ENCODE results near the gene DONSON. TPM values are rescaled to one million over a fixed set of nuclear protein-coding genes. Genes with fewer than 3 reads are reported as not detected.

DONSON gene
- total and polyA plus RNA-seq, 2 donors, result 18.3 to 37.6 TPM

GRCh38 chr21:33549848-33550771 is 38.4 kb downstream of the DONSON start:
- Histone ChIP-seq H3K27ac (ENCODE audit: low read depth in 1 of 2, low read length in 1 of 2) (no peak overlapping the region), H3K9me3 (ENCODE audit: control insufficient read depth in 2 of 2, insufficient read depth in 1 of 2, low read length in 1 of 2) (peaks cover 0 to 5% of the 10 kb centered on the region in 2 donors), H3K4me1 (ENCODE audit: control insufficient read depth in 2 of 2, insufficient read depth in 2 of 2, low read length in 2 of 2) (peaks cover 0 to 2% of the 10 kb centered on the region in 2 donors), H3K27me3 (ENCODE audit: control insufficient read depth in 2 of 2, insufficient read depth in 1 of 2, low read length in 1 of 2) (no peaks in the 10 kb centered on the region), H3K4me3 (ENCODE audit: low read length in 2 of 2) (no peak overlapping the region), H3K36me3 (ENCODE audit: control insufficient read depth in 2 of 2, insufficient read depth in 2 of 2, low read length in 1 of 2) (peaks cover 56 to 75% of the 10 kb centered on the region in 2 donors)
- DNase-seq (ENCODE audit: low read depth in 6 of 9, low spot score in 9 of 9), result no peak
- WGBS, result 98% methylated on average over 19 of the region's 19 CpGs

- no peak overlapping the region for H3K4me3 ChIP-seq (ENCODE audit: low read length in 2 of 2)
- H3K36me3 ChIP-seq (ENCODE audit: control insufficient read depth in 2 of 2, insufficient read depth in 2 of 2, low read length in 1 of 2), result peaks cover 16 to 36% of the 10 kb centered on the region in 2 donors
- WGBS, result 81% methylated on average over 3 of the region's 3 CpGs
- peaks cover 0 to 3% of the 10 kb centered on the region in 2 donors for H3K9me3 ChIP-seq (ENCODE audit: control insufficient read depth in 2 of 2, insufficient read depth in 1 of 2, low read length in 1 of 2)
- no peaks in the 10 kb centered on the region for H3K27me3 ChIP-seq (ENCODE audit: control insufficient read depth in 2 of 2, insufficient read depth in 1 of 2, low read length in 1 of 2)
- no peak overlapping the region for H3K27ac ChIP-seq (ENCODE audit: low read depth in 1 of 2, low read length in 1 of 2)
- peaks cover 4 to 5% of the 10 kb centered on the region in 2 donors for H3K4me1 ChIP-seq (ENCODE audit: control insufficient read depth in 2 of 2, insufficient read depth in 2 of 2, low read length in 2 of 2)
- DNase-seq (ENCODE audit: low read depth in 6 of 9, low spot score in 9 of 9), result no peak
Observed at GRCh38 chr21:33546086-33546485, 42.4 kb downstream of the DONSON start.

- WGBS, result 34% methylated on average over 8 of the region's 8 CpGs
- DNase-seq (ENCODE audit: low read depth in 6 of 9, low spot score in 9 of 9), result peak in 1 of 9 donors; percentile 2
- H3K4me1 ChIP-seq (ENCODE audit: control insufficient read depth in 2 of 2, insufficient read depth in 2 of 2, low read length in 2 of 2), result peaks cover 5 to 6% of the 10 kb centered on the region in 2 donors
- no peaks in the 10 kb centered on the region for H3K27me3 ChIP-seq (ENCODE audit: control insufficient read depth in 2 of 2, insufficient read depth in 1 of 2, low read length in 1 of 2)
- peak overlapping the region; percentile 92 to 95 for H3K4me3 ChIP-seq (ENCODE audit: low read length in 2 of 2)
- H3K27ac ChIP-seq (ENCODE audit: low read depth in 1 of 2, low read length in 1 of 2), result no peak overlapping the region
- H3K36me3 ChIP-seq (ENCODE audit: control insufficient read depth in 2 of 2, insufficient read depth in 2 of 2, low read length in 1 of 2), result peaks cover 2 to 21% of the 10 kb centered on the region in 2 donors
- no peaks in the 10 kb centered on the region for H3K9me3 ChIP-seq (ENCODE audit: control insufficient read depth in 2 of 2, insufficient read depth in 1 of 2, low read length in 1 of 2)
Observed at GRCh38 chr21:33544451-33545195, 43.9 kb downstream of the DONSON start.

GRCh38 chr21:33543505-33544129 is 44.9 kb downstream of the DONSON start:
- under 1% methylated on average over 26 of the region's 26 CpGs for WGBS
- peak overlapping the region; percentile 92 to 95 for H3K4me3 ChIP-seq (ENCODE audit: low read length in 2 of 2)
- H3K36me3 ChIP-seq (ENCODE audit: control insufficient read depth in 2 of 2, insufficient read depth in 2 of 2, low read length in 1 of 2), result peaks cover 0 to 21% of the 10 kb centered on the region in 2 donors
- H3K27ac ChIP-seq (ENCODE audit: low read depth in 1 of 2, low read length in 1 of 2), result peak overlapping the region; percentile 98 to 100
- no peaks in the 10 kb centered on the region for H3K27me3 ChIP-seq (ENCODE audit: control insufficient read depth in 2 of 2, insufficient read depth in 1 of 2, low read length in 1 of 2)
- peak in 1 of 9 donors; percentile 17 for DNase-seq (ENCODE audit: low read depth in 6 of 9, low spot score in 9 of 9)
- peaks cover 5 to 6% of the 10 kb centered on the region in 2 donors for H3K4me1 ChIP-seq (ENCODE audit: control insufficient read depth in 2 of 2, insufficient read depth in 2 of 2, low read length in 2 of 2)
- no peaks in the 10 kb centered on the region for H3K9me3 ChIP-seq (ENCODE audit: control insufficient read depth in 2 of 2, insufficient read depth in 1 of 2, low read length in 1 of 2)

- Histone ChIP-seq H3K27me3 (ENCODE audit: control insufficient read depth in 2 of 2, insufficient read depth in 1 of 2, low read length in 1 of 2) (no peaks in the 10 kb centered on the region), H3K27ac (ENCODE audit: low read depth in 1 of 2, low read length in 1 of 2) (peak within 1 kb of the TSS; percentile 98 to 100), H3K4me1 (ENCODE audit: control insufficient read depth in 2 of 2, insufficient read depth in 2 of 2, low read length in 2 of 2) (peaks cover 5 to 6% of the 10 kb centered on the region in 2 donors), H3K9me3 (ENCODE audit: control insufficient read depth in 2 of 2, insufficient read depth in 1 of 2, low read length in 1 of 2) (no peaks in the 10 kb centered on the region), H3K4me3 (ENCODE audit: low read length in 2 of 2) (peak within 1 kb of the TSS; percentile 92 to 95), H3K36me3 (ENCODE audit: control insufficient read depth in 2 of 2, insufficient read depth in 2 of 2, low read length in 1 of 2) (peaks cover 1 to 23% of the 10 kb centered on the region in 2 donors)
- under 1% methylated on average over 56 of the region's 57 CpGs for WGBS
- peak; percentile 93 to 99 (median 97) for DNase-seq (ENCODE audit: low read depth in 6 of 9, low spot score in 9 of 9)
Observed at GRCh38 chr21:33542640-33543504, 45.6 kb downstream of the DONSON start, which contains the start of gene SON. SON (plus strand) TSS chr21:33543038; CDS start chr21:33543093, 55 bp downstream.

GRCh38 chr21:33541756-33542639 is 46.5 kb downstream of the DONSON start, which contains the start of gene GART:
GART (minus strand) TSS chr21:33542117; CDS start chr21:33539315, 2,802 bp downstream.
- H3K9me3 ChIP-seq (ENCODE audit: control insufficient read depth in 2 of 2, insufficient read depth in 1 of 2, low read length in 1 of 2), result no peaks in the 10 kb centered on the region
- H3K27ac ChIP-seq (ENCODE audit: low read depth in 1 of 2, low read length in 1 of 2), result peak within 1 kb of the TSS; percentile 98 to 100
- DNase-seq (ENCODE audit: low read depth in 6 of 9, low spot score in 9 of 9), result peak; percentile 30 to 84 (median 58)
- no peaks in the 10 kb centered on the region for H3K27me3 ChIP-seq (ENCODE audit: control insufficient read depth in 2 of 2, insufficient read depth in 1 of 2, low read length in 1 of 2)
- H3K36me3 ChIP-seq (ENCODE audit: control insufficient read depth in 2 of 2, insufficient read depth in 2 of 2, low read length in 1 of 2), result peaks cover 10 to 26% of the 10 kb centered on the region in 2 donors
- H3K4me1 ChIP-seq (ENCODE audit: control insufficient read depth in 2 of 2, insufficient read depth in 2 of 2, low read length in 2 of 2), result peaks cover 5 to 6% of the 10 kb centered on the region in 2 donors
- peak within 1 kb of the TSS; percentile 92 to 95 for H3K4me3 ChIP-seq (ENCODE audit: low read length in 2 of 2)
- WGBS, result under 1% methylated on average over 56 of the region's 56 CpGs

- peak in 2 of 9 donors; percentile 1 to 8 for DNase-seq (ENCODE audit: low read depth in 6 of 9, low spot score in 9 of 9)
- H3K9me3 ChIP-seq (ENCODE audit: control insufficient read depth in 2 of 2, insufficient read depth in 1 of 2, low read length in 1 of 2), result no peaks in the 10 kb centered on the region
Observed at GRCh38 chr21:33541105-33541711, 47.3 kb downstream of the DONSON start.

More at GRCh38 chr21:33541105-33541711, 47.3 kb downstream of the DONSON start:
- Histone ChIP-seq H3K27ac (ENCODE audit: low read depth in 1 of 2, low read length in 1 of 2) (peak overlapping the region; percentile 97 to 100), H3K27me3 (ENCODE audit: control insufficient read depth in 2 of 2, insufficient read depth in 1 of 2, low read length in 1 of 2) (no peaks in the 10 kb centered on the region), H3K4me3 (ENCODE audit: low read length in 2 of 2) (peak overlapping the region; percentile 92 to 95), H3K4me1 (ENCODE audit: control insufficient read depth in 2 of 2, insufficient read depth in 2 of 2, low read length in 2 of 2) (peaks cover 5 to 6% of the 10 kb centered on the region in 2 donors), H3K36me3 (ENCODE audit: control insufficient read depth in 2 of 2, insufficient read depth in 2 of 2, low read length in 1 of 2) (peaks cover 15 to 30% of the 10 kb centered on the region in 2 donors)
- 64% methylated on average over 19 of the region's 19 CpGs for WGBS
